GM12801 (cell line): Measurements from ENCODE around the gene LCP2.

Experiments used
- TF ChIP-seq, protein P1 (sequence below): IDR thresholded peaks from one replicate; pipeline ENCODE4 v1.5.1; 2011; ENCODE audit warnings: control low read depth; ENCODE audit not compliant: insufficient read length; ENCODE audit errors: extremely low read depth

LCP2 gene

DNA sequence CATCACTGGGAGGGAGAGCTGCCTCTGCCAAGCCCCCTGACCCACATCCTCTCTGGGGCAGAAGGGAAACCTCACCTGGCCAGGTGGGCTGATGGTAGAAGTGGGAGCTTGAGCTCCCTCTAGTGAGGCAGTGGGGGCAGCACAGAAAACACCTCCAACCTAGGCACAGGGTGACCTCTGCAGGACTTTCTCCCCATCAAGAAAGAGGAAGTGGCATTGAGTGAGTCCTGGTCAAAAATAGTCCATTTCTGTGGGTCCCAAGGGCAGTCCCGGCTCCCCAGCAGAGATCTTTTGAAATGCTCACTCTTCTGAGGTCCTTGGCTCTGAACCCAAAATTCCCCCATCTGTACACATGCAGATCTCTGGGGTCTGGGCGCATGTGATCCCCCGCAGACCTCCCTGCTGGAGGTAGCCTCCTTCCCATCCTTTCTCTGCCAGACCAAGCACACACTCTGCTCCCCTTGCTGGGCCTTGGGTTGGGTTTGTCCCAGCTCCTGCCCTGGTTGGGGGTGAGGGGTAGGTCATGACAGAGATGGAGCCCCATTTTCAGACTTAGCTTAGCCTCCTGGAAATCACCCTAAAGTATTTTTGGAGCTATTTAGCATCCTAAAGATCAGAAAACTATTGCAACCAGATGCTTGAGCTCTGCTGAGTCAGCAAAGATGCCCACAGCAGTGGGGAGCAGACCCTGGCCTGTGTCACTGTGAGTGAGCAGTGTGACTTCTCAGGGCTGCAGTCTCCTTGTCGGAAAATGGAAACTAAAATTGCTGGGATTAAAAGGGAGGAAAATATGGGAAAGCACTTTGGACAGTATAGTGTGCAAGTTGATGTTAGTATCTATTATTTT lies 41.6 kb upstream of the LCP2 start:
- TF ChIP-seq, protein P1, sequence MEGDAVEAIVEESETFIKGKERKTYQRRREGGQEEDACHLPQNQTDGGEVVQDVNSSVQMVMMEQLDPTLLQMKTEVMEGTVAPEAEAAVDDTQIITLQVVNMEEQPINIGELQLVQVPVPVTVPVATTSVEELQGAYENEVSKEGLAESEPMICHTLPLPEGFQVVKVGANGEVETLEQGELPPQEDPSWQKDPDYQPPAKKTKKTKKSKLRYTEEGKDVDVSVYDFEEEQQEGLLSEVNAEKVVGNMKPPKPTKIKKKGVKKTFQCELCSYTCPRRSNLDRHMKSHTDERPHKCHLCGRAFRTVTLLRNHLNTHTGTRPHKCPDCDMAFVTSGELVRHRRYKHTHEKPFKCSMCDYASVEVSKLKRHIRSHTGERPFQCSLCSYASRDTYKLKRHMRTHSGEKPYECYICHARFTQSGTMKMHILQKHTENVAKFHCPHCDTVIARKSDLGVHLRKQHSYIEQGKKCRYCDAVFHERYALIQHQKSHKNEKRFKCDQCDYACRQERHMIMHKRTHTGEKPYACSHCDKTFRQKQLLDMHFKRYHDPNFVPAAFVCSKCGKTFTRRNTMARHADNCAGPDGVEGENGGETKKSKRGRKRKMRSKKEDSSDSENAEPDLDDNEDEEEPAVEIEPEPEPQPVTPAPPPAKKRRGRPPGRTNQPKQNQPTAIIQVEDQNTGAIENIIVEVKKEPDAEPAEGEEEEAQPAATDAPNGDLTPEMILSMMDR, result peak; percentile 84

DNA sequence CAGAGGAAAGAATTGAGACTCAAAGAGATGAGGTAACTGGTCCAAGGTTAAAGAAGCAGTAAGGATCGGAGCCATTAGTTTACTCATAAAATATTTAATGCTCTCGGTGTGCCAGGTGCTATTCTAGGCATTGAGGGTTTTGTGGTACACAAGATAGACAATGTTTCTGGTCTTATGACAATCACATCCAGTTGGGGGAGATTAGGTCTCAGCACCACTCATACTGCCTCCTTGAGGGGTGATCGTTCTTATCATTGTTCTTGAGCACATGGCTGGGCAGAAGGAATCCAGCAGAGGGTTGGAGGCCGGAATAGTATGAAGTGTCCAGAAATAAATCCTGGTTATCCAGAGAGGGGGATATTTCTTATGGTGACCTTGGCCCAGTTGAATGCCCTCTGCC lies 40.7 kb upstream of the LCP2 start:
- TF ChIP-seq, protein P1, result no peak

DNA sequence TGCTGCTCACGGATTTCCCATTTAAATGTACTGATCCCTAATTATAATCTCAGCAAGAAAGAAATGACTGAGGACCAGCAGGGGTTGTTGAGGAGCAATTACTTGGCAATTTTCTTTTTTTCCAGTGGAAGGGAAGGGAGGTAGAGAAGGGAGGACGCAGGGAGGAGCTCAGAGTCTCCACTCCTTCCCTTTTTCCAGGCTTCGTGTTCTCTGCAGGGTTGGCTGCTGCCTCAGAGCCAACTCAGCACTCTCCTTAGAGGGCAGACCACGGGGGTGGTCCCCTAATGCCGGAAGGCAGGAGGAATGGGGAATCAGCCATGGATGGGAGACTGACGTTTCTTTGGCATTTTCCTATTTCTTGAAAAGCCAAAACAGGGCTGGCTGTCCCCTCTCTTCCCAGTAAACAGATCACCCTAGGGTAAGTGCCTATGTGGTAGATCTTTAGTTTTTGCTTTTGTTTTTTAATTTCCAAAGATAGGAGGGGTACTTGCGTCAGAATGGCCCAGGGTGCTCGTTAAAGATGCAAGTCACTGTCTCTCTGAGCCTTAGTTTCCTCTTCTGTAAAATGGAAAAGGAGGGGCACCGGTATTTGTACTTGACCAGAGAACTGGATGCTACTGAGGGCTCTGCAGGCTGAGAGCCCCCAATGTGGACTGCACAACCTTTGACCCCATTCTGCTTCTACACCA lies 39.6 kb upstream of the LCP2 start:
- TF ChIP-seq, protein P1, result no peak

DNA sequence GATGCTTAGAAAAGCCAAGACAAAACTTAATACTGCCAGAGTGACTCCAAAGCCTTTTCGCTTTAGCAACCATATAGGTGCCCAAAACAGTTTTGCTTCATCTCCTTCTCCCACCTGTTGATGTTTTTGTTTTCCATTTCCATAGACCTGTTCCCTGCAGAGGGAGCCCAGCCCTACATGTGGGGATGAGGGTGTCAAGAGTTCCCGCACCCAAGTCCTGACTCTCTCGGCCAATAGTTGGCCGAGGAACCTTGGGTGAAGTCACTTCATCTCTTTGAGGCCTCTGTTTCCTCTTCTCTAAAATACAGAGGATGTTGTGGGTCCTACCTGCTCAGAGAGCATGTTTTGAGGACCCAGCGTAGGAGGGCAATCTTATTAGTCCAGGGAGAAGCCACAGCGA lies 38.5 kb upstream of the LCP2 start:
- TF ChIP-seq, protein P1, result no peak

GRCh38 chr5:170334626-170335025 lies 37.0 kb upstream of the LCP2 start:
- TF ChIP-seq, protein P1, result no peak

DNA sequence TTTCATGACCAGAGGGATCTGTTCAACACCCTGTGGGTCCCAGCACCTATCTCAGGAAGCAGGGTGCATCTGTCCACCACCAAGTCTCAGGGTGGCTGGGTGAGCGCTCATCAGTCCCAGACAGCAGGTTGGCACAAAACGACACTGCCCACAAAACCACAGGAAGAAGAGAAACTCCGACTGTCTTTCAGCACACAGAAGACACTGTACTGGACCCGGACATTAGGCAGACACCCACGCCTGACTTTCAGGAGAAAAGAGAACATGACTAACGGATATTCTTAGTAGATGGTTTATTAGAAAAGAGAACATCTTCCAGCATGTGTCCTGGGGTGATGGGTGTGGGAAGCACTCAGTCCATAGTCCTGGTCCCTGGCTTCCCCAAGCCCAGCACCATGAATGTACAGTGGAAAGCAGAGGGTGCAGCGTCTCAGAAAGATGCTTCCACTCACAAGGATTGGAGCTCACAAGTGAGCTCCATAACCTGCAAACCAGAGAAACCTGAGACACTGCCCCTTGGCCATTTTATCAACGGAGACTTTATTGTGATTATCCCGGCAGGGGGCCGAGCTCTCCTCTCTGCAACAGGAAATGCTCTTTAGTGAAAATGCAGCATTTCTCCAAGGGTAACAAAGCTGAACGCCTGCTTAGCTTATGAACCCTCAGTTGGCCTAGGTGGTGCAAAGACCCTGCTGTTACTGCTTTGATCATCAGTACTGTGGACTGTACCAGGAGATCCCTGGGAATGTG lies 35.8 kb upstream of the LCP2 start:
- TF ChIP-seq, protein P1, result no peak

DNA sequence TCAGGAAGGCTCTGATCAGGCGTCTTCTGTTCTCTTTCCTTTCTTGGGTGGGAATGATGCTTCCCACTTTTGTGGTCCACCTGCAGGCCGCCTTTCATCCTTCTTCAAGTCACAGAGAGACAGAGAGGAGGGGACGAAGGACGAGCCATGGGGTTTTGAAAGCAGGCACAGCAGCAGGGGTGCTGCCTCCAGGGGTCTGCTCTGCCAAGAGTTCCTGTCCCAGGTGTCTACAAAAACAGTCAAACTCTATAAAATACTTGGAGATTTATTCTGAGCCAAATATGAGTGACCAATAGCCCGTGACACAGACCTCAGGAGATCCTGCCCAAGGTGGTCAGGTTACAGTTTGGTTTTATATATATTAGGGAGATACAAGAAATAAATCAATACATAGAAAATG lies 34.5 kb upstream of the LCP2 start:
- TF ChIP-seq, protein P1, result no peak
